ENCODE data around the gene DEPDC4. TPM values are rescaled to one million over a fixed set of nuclear protein-coding genes. Genes with fewer than 3 reads are reported as not detected.

DEPDC4 gene
- total and polyA plus RNA-seq, 10 of the 15 experiments (the other 5 are each of a cell fraction or from before 2014, with no cell fraction given), result 1.5 to 4.7 (median 2.2) TPM

GRCh38 chr12:100266835-100267602 lies at the start of gene DEPDC4, which contains the start of gene SCYL2 (continued):
- peak; percentile 77 for TF ChIP-seq E2F4 (IDR thresholded peaks at IDR 0.05; ENCODE audit: low read depth, low read length)
- peak; percentile 62; the same call in 1 of the 2 replicates for TF ChIP-seq ATF2 (IDR thresholded peaks at IDR 0.05; ENCODE audit: low read length)
- no peak for TF ChIP-seq FOXM1 (IDR thresholded peaks at IDR 0.05; ENCODE audit: low read depth, low read length)
- no peak for TF ChIP-seq JUNB (IDR thresholded peaks at IDR 0.05)
- TF ChIP-seq ZNF207 (IDR thresholded peaks at IDR 0.05; ENCODE audit: borderline replicate concordance), result 0 out of 2 replicates have a peak, but pooled peaks have one; percentile 45
- TF ChIP-seq GABPA (IDR thresholded peaks at IDR 0.05; ENCODE audit: low read depth), result peak; percentile 82
- peak in 1 of 2 experiments; percentile 93; a peak in 2 of 3 replicates for TF ChIP-seq EGR1 (IDR thresholded peaks at IDR 0.05; ENCODE audit: borderline replicate concordance in 1 of 2, low read depth in 2 of 2, low read length in 2 of 2)
- TF ChIP-seq CBX3 (IDR thresholded peaks at IDR 0.05; ENCODE audit: borderline replicate concordance, low read depth), result no peak
- peak; percentile 78; the same call in 1 of the 2 replicates for TF ChIP-seq CREM (IDR thresholded peaks at IDR 0.05; ENCODE audit: low read depth)
- TF ChIP-seq SPI1 (IDR thresholded peaks at IDR 0.05; ENCODE audit: borderline replicate concordance, insufficient read depth, low read depth, low read length), result peak; percentile 8; the same call in 1 of the 2 replicates
- TF ChIP-seq NKRF (conservative IDR thresholded peaks at IDR 0.05), result peak; percentile 86
- TF ChIP-seq IRF4 (IDR thresholded peaks at IDR 0.05; ENCODE audit: low read depth, low read length), result 0 out of 2 replicates have a peak, but pooled peaks have one; percentile 9
- no peak for TF ChIP-seq MYB (IDR thresholded peaks at IDR 0.05; ENCODE audit: borderline replicate concordance, low read depth, low read length)
- TF ChIP-seq RUNX3 (IDR thresholded peaks at IDR 0.05; ENCODE audit: low read length), result peak; percentile 33; the same call in 1 of the 2 replicates
- peak; percentile 98 for TF ChIP-seq NBN (IDR thresholded peaks at IDR 0.05)
- peak; percentile 51; the same call in 1 of the 2 replicates for TF ChIP-seq POLR2AphosphoS5 (IDR thresholded peaks at IDR 0.05; ENCODE audit: low read length)
- peak; percentile 78 for TF ChIP-seq CREB1 (IDR thresholded peaks at IDR 0.05; ENCODE audit: low read depth)
- TF ChIP-seq YY1 (IDR thresholded peaks at IDR 0.05; ENCODE audit: low read depth, low read length), result peak; percentile 70
- no peak for TF ChIP-seq ELK1 (IDR thresholded peaks at IDR 0.05; ENCODE audit: low read depth, low read length)
- 0 out of 4 replicates have a peak, but pooled peaks of 1 of the 2 experiments have one; percentile 23 for TF ChIP-seq BHLHE40 (IDR thresholded peaks at IDR 0.05; ENCODE audit: borderline replicate concordance in 1 of 2, low read depth in 2 of 2, low read length in 1 of 2)
- no peak for TF ChIP-seq RELA (IDR thresholded peaks at IDR 0.05; ENCODE audit: borderline replicate concordance, partially characterized antibody)
- peak; percentile 81 for TF ChIP-seq SIN3A (IDR thresholded peaks at IDR 0.05; ENCODE audit: low read depth, low read length)
- no peak for TF ChIP-seq TARDBP (IDR thresholded peaks at IDR 0.05; ENCODE audit: borderline replicate concordance)
- TF ChIP-seq PML (IDR thresholded peaks at IDR 0.05; ENCODE audit: low read length), result no peak; the same call in 1 of the 2 replicates
- TF ChIP-seq LARP7 (IDR thresholded peaks at IDR 0.05), result peak; percentile 72
- no peak for TF ChIP-seq ETV6 (conservative IDR thresholded peaks at IDR 0.05 in 1 of 2, IDR thresholded peaks at IDR 0.05 in 1 of 2; ENCODE audit: borderline replicate concordance in 1 of 2, low read depth in 1 of 2)
